Heart left ventricle (tissue), 13 donors: Measurements from ENCODE around the gene DCHS1.

Experiments used
- CTCF ChIP-seq, 12 donors: fragments of 200-600 bp; sonication (generic) in 4 of 12; IDR thresholded peaks; one replicate each; pipeline versions ENCODE4 v1.5.0 to v1.8.0; 2018 to 2022; ENCODE audit warnings: antibody characterized with exemption in 12 of 12, mild to moderate bottlenecking in 5 of 12
- POLR2A ChIP-seq, 2 donors: fragments of 450-650 bp; IDR thresholded peaks; one replicate each; pipeline ENCODE4 v1.6.1; 2017; ENCODE audit warnings: antibody characterized with exemption in 2 of 2, mild to moderate bottlenecking in 2 of 2, moderate library complexity in 2 of 2
- donor health status: ischemic (EF 13 %, LVEDD 7.1; RV severe dilation, severe dysfunction).
- donor health status: DM: no; HTN: yes; CAD: no.
- donor health status: DM: no; HTN: no; CAD: no.
- donor health status: ischemic (EF 25% LVEDD 6.9; RV normal size, moderate dysfunction).
- donor health status: ischemic (EF 25% LVEDD 5.7; RV mildly dilated, moderate dysfunction).
- donor health status: ischemic (EF 35%, LVEDD 5.7; RV mildly dilated, moderate dysfunction).
- donor health status: nonischemic (EF 11% LVEDD 7.7; RV severe dilation, severe dysfunction).
- donor health status: DM: yes; HTN: yes; CAD: no.
- donor health status: PGD.
- donor health status: ischemic (EF 29% LVEDD 5.4; RV normal size, mild dysfunction).
- donor health status: nonischemic (EF 23%, LVEDD 6.1; RV moderate dilation, normal function).

- no peak for TF ChIP-seq POLR2A (IDR thresholded peaks at IDR 0.05)
- TF ChIP-seq CTCF (IDR thresholded peaks at IDR 0.05) = no peak
Measured at GRCh38 chr11:6574816-6575715, 80.5 kb downstream of the DCHS1 start.
